ENCODE data around the gene CREB3L4. TPM values are rescaled to one million over a fixed set of nuclear protein-coding genes. Genes with fewer than 3 reads are reported as not detected.
A peak's percentile ranks its signal among the peaks of the same experiment; 100 is the strongest.

CREB3L4 gene
- total RNA-seq, 3 donors from 2014 or later (not counting 1 experiment from before 2014, with no cell fraction given) = 10.8 to 16.8 (median 10.9) TPM

- Histone ChIP-seq H3K4me3 (ENCODE audit: low read length) (no peak overlapping the region), H3K4me1 (ENCODE audit: control insufficient read depth, insufficient read depth, low read length) (peaks cover 10% of the 10 kb centered on the region), H3K36me3 (ENCODE audit: control insufficient read depth, insufficient read depth, low read length) (peaks cover 88% of the 10 kb centered on the region), H3K9me3 (ENCODE audit: control insufficient read depth, insufficient read depth, low read length) (no peaks in the 10 kb centered on the region), H3K27me3 (ENCODE audit: control insufficient read depth, insufficient read depth, low read length) (no peaks in the 10 kb centered on the region), H3K27ac (ENCODE audit: low read length) (no peak overlapping the region)
- H3K9me3 Mint-ChIP-seq = no peaks in the 10 kb centered on the region
- TF ChIP-seq, protein P1, sequence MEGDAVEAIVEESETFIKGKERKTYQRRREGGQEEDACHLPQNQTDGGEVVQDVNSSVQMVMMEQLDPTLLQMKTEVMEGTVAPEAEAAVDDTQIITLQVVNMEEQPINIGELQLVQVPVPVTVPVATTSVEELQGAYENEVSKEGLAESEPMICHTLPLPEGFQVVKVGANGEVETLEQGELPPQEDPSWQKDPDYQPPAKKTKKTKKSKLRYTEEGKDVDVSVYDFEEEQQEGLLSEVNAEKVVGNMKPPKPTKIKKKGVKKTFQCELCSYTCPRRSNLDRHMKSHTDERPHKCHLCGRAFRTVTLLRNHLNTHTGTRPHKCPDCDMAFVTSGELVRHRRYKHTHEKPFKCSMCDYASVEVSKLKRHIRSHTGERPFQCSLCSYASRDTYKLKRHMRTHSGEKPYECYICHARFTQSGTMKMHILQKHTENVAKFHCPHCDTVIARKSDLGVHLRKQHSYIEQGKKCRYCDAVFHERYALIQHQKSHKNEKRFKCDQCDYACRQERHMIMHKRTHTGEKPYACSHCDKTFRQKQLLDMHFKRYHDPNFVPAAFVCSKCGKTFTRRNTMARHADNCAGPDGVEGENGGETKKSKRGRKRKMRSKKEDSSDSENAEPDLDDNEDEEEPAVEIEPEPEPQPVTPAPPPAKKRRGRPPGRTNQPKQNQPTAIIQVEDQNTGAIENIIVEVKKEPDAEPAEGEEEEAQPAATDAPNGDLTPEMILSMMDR (IDR thresholded peaks at IDR 0.05) = no peak
- H3K36me3 Mint-ChIP-seq = no peaks in the 10 kb centered on the region
- DNase-seq (no peak), ATAC-seq (no peak)
- H3K27ac Mint-ChIP-seq = peak overlapping the region in 1 of 2 donors; percentile 69
- no peak overlapping the region for H3K4me3 Mint-ChIP-seq
- peaks cover 14 to 28% of the 10 kb centered on the region in 2 donors for H3K4me1 Mint-ChIP-seq
- intact Hi-C loops (cut with micrococcal nuclease) = no loop called here
- WGBS (ENCODE audit: insufficient coverage) = 97% methylated on average over 10 of the region's 10 CpGs
- no peaks in the 10 kb centered on the region for H3K27me3 Mint-ChIP-seq (ENCODE audit: low read depth in 2 of 2)
Observed at GRCh38 chr1:153937331-153937730, 30.4 kb upstream of the CREB3L4 start.

- H3K4me1 Mint-ChIP-seq = peaks cover 23 to 44% of the 10 kb centered on the region in 2 donors
- H3K27ac ChIP-seq (ENCODE audit: low read length) = no peak overlapping the region
- no peak for ATAC-seq
- H3K9me3 ChIP-seq (ENCODE audit: control insufficient read depth, insufficient read depth, low read length) = no peaks in the 10 kb centered on the region
- H3K36me3 ChIP-seq (ENCODE audit: control insufficient read depth, insufficient read depth, low read length) = peaks cover 81% of the 10 kb centered on the region
- TF ChIP-seq, protein P1 (IDR thresholded peaks at IDR 0.05) = no peak
- no peaks in the 10 kb centered on the region for H3K27me3 ChIP-seq (ENCODE audit: control insufficient read depth, insufficient read depth, low read length)
- H3K36me3 Mint-ChIP-seq = no peaks in the 10 kb centered on the region
- no peak for DNase-seq
- no peak overlapping the region for H3K4me3 ChIP-seq (ENCODE audit: low read length)
- H3K27ac Mint-ChIP-seq = peak overlapping the region in 1 of 2 donors; percentile 81
- no peaks in the 10 kb centered on the region for H3K27me3 Mint-ChIP-seq (ENCODE audit: low read depth in 2 of 2)
- peaks cover 26% of the 10 kb centered on the region for H3K4me1 ChIP-seq (ENCODE audit: control insufficient read depth, insufficient read depth, low read length)
- WGBS (ENCODE audit: insufficient coverage) = 96% methylated on average over 3 of the region's 3 CpGs
- no peak overlapping the region for H3K4me3 Mint-ChIP-seq
- no peaks in the 10 kb centered on the region for H3K9me3 Mint-ChIP-seq
- intact Hi-C loops (cut with micrococcal nuclease) = no loop called here
Observed at GRCh38 chr1:153938996-153939395, 28.7 kb upstream of the CREB3L4 start.

DNA sequence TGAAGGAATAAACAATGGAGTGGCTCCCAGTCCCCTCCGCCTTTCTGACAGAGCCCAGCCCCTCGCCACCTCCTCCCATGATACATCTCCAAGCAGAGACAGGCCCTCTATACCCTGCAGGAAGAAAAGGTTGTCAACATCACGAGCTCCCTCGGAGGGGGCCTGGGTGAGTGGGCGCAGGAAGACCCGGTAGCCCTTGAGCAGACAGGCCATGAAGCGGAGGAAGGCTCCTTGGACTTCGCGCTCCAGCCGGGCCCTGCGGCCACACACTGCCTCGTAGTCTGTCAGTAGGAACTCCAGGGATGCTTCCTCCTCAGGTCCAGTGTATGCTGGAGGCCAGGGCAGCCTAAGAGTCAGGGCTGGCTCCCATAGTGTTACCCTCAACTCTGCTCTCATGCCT, 28.2 kb upstream of the CREB3L4 start:
- H3K27me3 Mint-ChIP-seq (ENCODE audit: low read depth in 2 of 2) = no peaks in the 10 kb centered on the region
- Histone ChIP-seq H3K27ac (ENCODE audit: low read length) (no peak overlapping the region), H3K27me3 (ENCODE audit: control insufficient read depth, insufficient read depth, low read length) (no peaks in the 10 kb centered on the region), H3K4me3 (ENCODE audit: low read length) (no peak overlapping the region), H3K36me3 (ENCODE audit: control insufficient read depth, insufficient read depth, low read length) (peaks cover 77% of the 10 kb centered on the region), H3K4me1 (ENCODE audit: control insufficient read depth, insufficient read depth, low read length) (peaks cover 31% of the 10 kb centered on the region), H3K9me3 (ENCODE audit: control insufficient read depth, insufficient read depth, low read length) (no peaks in the 10 kb centered on the region)
- H3K9me3 Mint-ChIP-seq = no peaks in the 10 kb centered on the region
- H3K36me3 Mint-ChIP-seq = no peaks in the 10 kb centered on the region
- DNase-seq = no peak
- no peak for ATAC-seq
- TF ChIP-seq, protein P1 (IDR thresholded peaks at IDR 0.05) = no peak
- H3K4me3 Mint-ChIP-seq = no peak overlapping the region
- WGBS (ENCODE audit: insufficient coverage) = 94% methylated on average over 12 of the region's 12 CpGs
- H3K27ac Mint-ChIP-seq = peak overlapping the region; percentile 30 to 81
- intact Hi-C loops (cut with micrococcal nuclease) = no loop called here
- H3K4me1 Mint-ChIP-seq = peaks cover 26 to 47% of the 10 kb centered on the region in 2 donors

DNA sequence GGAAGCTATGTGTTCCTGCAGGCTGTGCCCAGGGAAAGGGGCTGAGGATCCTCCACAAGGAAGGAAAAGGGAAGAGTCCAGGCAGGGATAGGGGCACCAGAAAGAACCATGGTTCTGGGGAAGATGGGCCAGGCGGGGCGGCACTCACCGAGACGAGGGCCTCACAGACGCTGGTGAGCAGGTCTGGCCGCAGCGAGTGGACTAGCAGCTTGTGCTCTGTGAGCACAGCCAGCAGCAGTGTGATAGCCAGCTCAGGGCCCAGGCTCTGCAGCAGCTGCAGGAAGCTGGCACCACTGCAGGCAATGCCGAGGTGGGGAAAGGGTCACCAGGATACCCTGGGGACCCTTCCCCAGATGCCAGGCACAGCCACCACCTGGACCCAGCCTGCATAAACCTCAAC, 26.9 kb upstream of the CREB3L4 start:
- H3K9me3 Mint-ChIP-seq = no peaks in the 10 kb centered on the region
- Histone ChIP-seq H3K9me3 (ENCODE audit: control insufficient read depth, insufficient read depth, low read length) (no peaks in the 10 kb centered on the region), H3K4me1 (ENCODE audit: control insufficient read depth, insufficient read depth, low read length) (peaks cover 41% of the 10 kb centered on the region), H3K27ac (ENCODE audit: low read length) (no peak overlapping the region), H3K27me3 (ENCODE audit: control insufficient read depth, insufficient read depth, low read length) (no peaks in the 10 kb centered on the region), H3K36me3 (ENCODE audit: control insufficient read depth, insufficient read depth, low read length) (peaks cover 67% of the 10 kb centered on the region), H3K4me3 (ENCODE audit: low read length) (no peak overlapping the region)
- intact Hi-C loops (cut with micrococcal nuclease) = no loop called here
- H3K4me3 Mint-ChIP-seq = no peak overlapping the region
- ATAC-seq (no peak), DNase-seq (no peak)
- peaks cover 39 to 57% of the 10 kb centered on the region in 2 donors for H3K4me1 Mint-ChIP-seq
- WGBS (ENCODE audit: insufficient coverage) = 95% methylated on average over 8 of the region's 8 CpGs
- peak overlapping the region; percentile 30 to 81 for H3K27ac Mint-ChIP-seq
- no peaks in the 10 kb centered on the region for H3K27me3 Mint-ChIP-seq (ENCODE audit: low read depth in 2 of 2)
- H3K36me3 Mint-ChIP-seq = no peaks in the 10 kb centered on the region
- TF ChIP-seq, protein P1 (IDR thresholded peaks at IDR 0.05) = no peak

All from natural killer cell (primary cell).